ENCODE data around the gene SRGAP1.

DNA sequence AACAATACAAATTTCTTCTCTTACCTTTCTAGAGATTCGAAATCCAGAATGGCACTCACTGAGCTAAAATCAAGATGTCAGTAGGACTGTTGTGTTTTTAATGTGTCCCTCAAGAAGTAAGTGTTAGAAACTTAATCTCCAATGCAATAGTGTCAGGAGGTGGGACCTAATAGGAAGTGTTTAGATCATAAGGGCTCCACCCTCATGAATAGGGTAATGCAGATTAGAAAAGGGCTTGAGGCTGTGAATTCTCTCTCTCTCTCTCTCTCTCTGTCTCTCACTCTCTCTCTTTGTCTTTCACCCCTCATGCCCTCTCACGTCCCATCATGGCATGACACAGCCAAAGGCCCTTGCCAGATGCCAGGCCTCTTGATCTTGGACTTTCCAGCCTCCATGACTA, 15.6 kb upstream of the SRGAP1 start:
- TF ChIP-seq, protein P1, sequence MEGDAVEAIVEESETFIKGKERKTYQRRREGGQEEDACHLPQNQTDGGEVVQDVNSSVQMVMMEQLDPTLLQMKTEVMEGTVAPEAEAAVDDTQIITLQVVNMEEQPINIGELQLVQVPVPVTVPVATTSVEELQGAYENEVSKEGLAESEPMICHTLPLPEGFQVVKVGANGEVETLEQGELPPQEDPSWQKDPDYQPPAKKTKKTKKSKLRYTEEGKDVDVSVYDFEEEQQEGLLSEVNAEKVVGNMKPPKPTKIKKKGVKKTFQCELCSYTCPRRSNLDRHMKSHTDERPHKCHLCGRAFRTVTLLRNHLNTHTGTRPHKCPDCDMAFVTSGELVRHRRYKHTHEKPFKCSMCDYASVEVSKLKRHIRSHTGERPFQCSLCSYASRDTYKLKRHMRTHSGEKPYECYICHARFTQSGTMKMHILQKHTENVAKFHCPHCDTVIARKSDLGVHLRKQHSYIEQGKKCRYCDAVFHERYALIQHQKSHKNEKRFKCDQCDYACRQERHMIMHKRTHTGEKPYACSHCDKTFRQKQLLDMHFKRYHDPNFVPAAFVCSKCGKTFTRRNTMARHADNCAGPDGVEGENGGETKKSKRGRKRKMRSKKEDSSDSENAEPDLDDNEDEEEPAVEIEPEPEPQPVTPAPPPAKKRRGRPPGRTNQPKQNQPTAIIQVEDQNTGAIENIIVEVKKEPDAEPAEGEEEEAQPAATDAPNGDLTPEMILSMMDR (IDR thresholded peaks at IDR 0.05) = no peak
- TF ChIP-seq POLR2AphosphoS5 (IDR thresholded peaks at IDR 0.05) = no peak
- no peak for TF ChIP-seq POLR2A (IDR thresholded peaks at IDR 0.05)

All from gastroesophageal sphincter (tissue), 3 donors.